HepG2 (cell line): ENCODE data around the gene XKR7. TPM values are rescaled to one million over a fixed set of nuclear protein-coding genes. Genes with fewer than 3 reads are reported as not detected.

ENCODE experiments used
- MIXL1 ChIP-seq: IDR thresholded peaks from 2 replicates; pipeline ENCODE4 v1.6.1; 2016
- SP5 ChIP-seq: IDR thresholded peaks from 2 replicates; pipeline ENCODE4 v1.6.1; 2016; ENCODE audit warnings: low read depth, borderline replicate concordance
- XRCC5 ChIP-seq: fragments of 200-400 bp; formaldehyde crosslinking; optimal IDR thresholded peaks from 2 replicates; pipeline ENCODE3; 2017; ENCODE audit warnings: mild to moderate bottlenecking, low read length
- ZNF562 ChIP-seq: sonication (generic); formaldehyde crosslinking; IDR thresholded peaks from 2 replicates; pipeline ENCODE4 v1.8.0; 2022; ENCODE audit warnings: missing genetic modification reagents, borderline replicate concordance
- polyA plus RNA-seq, 8 experiments: library from polyadenylated mRNA; depleted of rRNA in 3 of 8; stranded (reverse) in 7 of 8; unstranded in 1 of 8; fragments of >200 nt; fragmentation: Illumina TruSeq in 4 of 8; extraction: Trizol in 4 of 8; gene quantifications; 2 replicates each; pipeline versions ENCODE4 v1.2.1 to v1.2.3, GENCODE V29; 2011 to 2016; ENCODE audit warnings: low read depth in 4 of 8, missing spikeins in 1 of 8, mixed read lengths in 1 of 8; ENCODE audit not compliant: insufficient read depth in 1 of 8
- total RNA-seq, 5 experiments: library from RNA; depleted of rRNA; stranded (reverse); fragments of >200 nt; fragmentation: Illumina TruSeq; extraction: Trizol; gene quantifications; 2 replicates each; pipeline ENCODE4 v1.2.3, GENCODE V29; 2016; ENCODE audit warnings: low read depth in 1 of 5
- TF ChIP-seq, protein P1 (sequence below): sonication (generic); formaldehyde crosslinking; IDR thresholded peaks from 2 replicates; pipeline ENCODE4 v1.4.0; 2020; ENCODE audit warnings: missing genetic modification reagents
- TF ChIP-seq, protein P2 (sequence below): sonication (generic); formaldehyde crosslinking; IDR thresholded peaks from 2 replicates; pipeline ENCODE4 v1.8.0; 2022; ENCODE audit warnings: missing genetic modification reagents, mild to moderate bottlenecking, inconsistent platforms, borderline replicate concordance
- TF ChIP-seq, protein P3 (sequence below): sonication (generic); formaldehyde crosslinking; conservative IDR thresholded peaks from 2 replicates; pipeline ENCODE4 v1.4.0; 2020; ENCODE audit warnings: missing genetic modification reagents
- TF ChIP-seq, protein P4 (sequence below): sonication (generic); formaldehyde crosslinking; conservative IDR thresholded peaks from 2 replicates; pipeline ENCODE4 v1.8.0; 2022; ENCODE audit warnings: mild to moderate bottlenecking, moderate library complexity, missing genetic modification reagents
- TF ChIP-seq, protein P5 (sequence below): sonication (generic); formaldehyde crosslinking; IDR thresholded peaks from 2 replicates; pipeline ENCODE4 v1.4.0; 2020; ENCODE audit warnings: missing genetic modification reagents
- TF ChIP-seq, protein P6 (sequence below): IDR thresholded peaks from 2 replicates; pipeline ENCODE4 v1.6.1; 2016
- TF ChIP-seq, protein P7 (sequence below): sonication (generic); formaldehyde crosslinking; IDR thresholded peaks from 2 replicates; pipeline ENCODE4 v1.5.1; 2020; ENCODE audit warnings: mild to moderate bottlenecking, missing genetic modification reagents, moderate library complexity

Gene XKR7
- total and polyA plus RNA-seq, 2 of the 13 experiments (the other 11 are each of a cell fraction or from before 2014, with no cell fraction given): not detected

DNA sequence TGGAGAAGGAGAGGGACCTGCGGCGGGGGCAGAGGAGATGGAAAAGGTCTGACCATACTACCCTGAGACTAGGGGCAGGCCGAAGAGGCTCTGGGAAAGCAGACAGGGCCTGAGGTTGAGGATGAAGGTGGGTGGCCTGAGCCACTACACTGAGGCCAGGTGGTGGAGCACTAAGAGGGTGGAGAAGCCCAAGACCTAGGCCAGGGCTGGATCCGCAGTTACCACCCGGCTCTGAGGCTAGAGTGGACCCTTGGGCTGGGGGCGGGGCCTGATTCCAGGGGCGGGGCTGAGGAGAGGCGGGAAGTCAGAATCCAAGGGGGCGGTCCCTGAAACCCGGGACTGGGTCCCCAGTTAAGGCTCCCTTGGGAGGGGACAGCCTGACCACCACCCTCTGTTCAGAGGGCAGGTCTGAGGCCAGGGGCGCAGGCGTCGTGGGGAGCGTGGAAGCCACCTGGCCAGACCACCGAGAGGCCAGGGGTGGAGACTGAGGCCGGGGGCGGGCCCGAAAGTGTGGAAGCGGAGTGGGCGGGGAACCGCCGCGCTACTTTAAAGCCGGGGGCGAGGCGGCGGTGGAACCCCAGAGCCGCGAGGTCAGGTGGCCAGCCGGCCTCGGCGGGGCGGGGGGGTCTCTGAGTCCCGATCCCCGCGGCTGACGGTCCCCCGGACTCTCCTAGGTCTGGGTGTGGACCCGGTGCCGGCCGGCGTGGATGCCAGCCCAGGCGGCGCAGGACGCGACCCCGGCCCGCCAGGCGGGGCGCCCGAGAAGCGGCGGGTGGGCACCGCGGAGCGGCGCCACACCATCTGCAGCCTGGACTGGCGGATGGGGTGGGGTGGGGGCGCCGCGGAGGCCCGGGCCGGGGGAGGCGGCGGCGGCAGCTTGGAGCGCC is 50.6 kb downstream of the XKR7 start (continued):
- TF ChIP-seq, protein P1, sequence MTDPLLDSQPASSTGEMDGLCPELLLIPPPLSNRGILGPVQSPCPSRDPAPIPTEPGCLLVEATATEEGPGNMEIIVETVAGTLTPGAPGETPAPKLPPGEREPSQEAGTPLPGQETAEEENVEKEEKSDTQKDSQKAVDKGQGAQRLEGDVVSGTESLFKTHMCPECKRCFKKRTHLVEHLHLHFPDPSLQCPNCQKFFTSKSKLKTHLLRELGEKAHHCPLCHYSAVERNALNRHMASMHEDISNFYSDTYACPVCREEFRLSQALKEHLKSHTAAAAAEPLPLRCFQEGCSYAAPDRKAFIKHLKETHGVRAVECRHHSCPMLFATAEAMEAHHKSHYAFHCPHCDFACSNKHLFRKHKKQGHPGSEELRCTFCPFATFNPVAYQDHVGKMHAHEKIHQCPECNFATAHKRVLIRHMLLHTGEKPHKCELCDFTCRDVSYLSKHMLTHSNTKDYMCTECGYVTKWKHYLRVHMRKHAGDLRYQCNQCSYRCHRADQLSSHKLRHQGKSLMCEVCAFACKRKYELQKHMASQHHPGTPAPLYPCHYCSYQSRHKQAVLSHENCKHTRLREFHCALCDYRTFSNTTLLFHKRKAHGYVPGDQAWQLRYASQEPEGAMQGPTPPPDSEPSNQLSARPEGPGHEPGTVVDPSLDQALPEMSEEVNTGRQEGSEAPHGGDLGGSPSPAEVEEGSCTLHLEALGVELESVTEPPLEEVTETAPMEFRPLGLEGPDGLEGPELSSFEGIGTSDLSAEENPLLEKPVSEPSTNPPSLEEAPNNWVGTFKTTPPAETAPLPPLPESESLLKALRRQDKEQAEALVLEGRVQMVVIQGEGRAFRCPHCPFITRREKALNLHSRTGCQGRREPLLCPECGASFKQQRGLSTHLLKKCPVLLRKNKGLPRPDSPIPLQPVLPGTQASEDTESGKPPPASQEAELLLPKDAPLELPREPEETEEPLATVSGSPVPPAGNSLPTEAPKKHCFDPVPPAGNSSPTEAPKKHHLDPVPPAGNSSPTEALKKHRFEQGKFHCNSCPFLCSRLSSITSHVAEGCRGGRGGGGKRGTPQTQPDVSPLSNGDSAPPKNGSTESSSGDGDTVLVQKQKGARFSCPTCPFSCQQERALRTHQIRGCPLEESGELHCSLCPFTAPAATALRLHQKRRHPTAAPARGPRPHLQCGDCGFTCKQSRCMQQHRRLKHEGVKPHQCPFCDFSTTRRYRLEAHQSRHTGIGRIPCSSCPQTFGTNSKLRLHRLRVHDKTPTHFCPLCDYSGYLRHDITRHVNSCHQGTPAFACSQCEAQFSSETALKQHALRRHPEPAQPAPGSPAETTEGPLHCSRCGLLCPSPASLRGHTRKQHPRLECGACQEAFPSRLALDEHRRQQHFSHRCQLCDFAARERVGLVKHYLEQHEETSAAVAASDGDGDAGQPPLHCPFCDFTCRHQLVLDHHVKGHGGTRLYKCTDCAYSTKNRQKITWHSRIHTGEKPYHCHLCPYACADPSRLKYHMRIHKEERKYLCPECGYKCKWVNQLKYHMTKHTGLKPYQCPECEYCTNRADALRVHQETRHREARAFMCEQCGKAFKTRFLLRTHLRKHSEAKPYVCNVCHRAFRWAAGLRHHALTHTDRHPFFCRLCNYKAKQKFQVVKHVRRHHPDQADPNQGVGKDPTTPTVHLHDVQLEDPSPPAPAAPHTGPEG: peak; percentile 51; the same call in 1 of the 2 replicates
- TF ChIP-seq SP5 (0 out of 2 replicates have a peak, but pooled peaks have one; percentile 8), XRCC5 (no peak), ZNF562 (CRISPR knock-in tag) (no peak), MIXL1 (CRISPR knock-in tag) (no peak)
- TF ChIP-seq, protein P2, sequence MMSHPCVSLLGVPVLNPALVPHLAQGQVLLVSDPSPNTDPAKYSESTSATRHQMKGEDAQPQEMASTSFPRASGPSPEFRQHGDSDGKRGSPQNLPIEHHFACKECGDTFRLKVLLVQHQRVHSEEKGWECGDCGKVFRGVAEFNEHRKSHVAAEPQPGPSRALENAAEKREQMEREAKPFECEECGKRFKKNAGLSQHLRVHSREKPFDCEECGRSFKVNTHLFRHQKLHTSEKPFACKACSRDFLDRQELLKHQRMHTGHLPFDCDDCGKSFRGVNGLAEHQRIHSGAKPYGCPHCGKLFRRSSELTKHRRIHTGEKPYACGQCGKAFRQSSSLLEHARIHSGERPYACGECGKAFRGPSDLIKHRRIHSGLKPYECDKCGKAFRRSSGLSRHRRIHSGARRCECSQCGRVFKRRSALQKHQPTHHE: no peak
- TF ChIP-seq, protein P3, sequence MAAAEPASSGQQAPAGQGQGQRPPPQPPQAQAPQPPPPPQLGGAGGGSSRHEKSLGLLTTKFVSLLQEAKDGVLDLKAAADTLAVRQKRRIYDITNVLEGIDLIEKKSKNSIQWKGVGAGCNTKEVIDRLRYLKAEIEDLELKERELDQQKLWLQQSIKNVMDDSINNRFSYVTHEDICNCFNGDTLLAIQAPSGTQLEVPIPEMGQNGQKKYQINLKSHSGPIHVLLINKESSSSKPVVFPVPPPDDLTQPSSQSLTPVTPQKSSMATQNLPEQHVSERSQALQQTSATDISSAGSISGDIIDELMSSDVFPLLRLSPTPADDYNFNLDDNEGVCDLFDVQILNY: 0 out of 2 replicates have a peak, but pooled peaks have one; percentile 60
- TF ChIP-seq, protein P4, sequence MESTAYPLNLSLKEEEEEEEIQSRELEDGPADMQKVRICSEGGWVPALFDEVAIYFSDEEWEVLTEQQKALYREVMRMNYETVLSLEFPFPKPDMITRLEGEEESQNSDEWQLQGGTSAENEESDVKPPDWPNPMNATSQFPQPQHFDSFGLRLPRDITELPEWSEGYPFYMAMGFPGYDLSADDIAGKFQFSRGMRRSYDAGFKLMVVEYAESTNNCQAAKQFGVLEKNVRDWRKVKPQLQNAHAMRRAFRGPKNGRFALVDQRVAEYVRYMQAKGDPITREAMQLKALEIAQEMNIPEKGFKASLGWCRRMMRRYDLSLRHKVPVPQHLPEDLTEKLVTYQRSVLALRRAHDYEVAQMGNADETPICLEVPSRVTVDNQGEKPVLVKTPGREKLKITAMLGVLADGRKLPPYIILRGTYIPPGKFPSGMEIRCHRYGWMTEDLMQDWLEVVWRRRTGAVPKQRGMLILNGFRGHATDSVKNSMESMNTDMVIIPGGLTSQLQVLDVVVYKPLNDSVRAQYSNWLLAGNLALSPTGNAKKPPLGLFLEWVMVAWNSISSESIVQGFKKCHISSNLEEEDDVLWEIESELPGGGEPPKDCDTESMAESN (CRISPR knock-in tag): peak; percentile 44; the same call in 1 of the 2 replicates
- TF ChIP-seq, protein P5, sequence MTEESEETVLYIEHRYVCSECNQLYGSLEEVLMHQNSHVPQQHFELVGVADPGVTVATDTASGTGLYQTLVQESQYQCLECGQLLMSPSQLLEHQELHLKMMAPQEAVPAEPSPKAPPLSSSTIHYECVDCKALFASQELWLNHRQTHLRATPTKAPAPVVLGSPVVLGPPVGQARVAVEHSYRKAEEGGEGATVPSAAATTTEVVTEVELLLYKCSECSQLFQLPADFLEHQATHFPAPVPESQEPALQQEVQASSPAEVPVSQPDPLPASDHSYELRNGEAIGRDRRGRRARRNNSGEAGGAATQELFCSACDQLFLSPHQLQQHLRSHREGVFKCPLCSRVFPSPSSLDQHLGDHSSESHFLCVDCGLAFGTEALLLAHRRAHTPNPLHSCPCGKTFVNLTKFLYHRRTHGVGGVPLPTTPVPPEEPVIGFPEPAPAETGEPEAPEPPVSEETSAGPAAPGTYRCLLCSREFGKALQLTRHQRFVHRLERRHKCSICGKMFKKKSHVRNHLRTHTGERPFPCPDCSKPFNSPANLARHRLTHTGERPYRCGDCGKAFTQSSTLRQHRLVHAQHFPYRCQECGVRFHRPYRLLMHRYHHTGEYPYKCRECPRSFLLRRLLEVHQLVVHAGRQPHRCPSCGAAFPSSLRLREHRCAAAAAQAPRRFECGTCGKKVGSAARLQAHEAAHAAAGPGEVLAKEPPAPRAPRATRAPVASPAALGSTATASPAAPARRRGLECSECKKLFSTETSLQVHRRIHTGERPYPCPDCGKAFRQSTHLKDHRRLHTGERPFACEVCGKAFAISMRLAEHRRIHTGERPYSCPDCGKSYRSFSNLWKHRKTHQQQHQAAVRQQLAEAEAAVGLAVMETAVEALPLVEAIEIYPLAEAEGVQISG (CRISPR knock-in tag): peak; percentile 89
- TF ChIP-seq, protein P6, sequence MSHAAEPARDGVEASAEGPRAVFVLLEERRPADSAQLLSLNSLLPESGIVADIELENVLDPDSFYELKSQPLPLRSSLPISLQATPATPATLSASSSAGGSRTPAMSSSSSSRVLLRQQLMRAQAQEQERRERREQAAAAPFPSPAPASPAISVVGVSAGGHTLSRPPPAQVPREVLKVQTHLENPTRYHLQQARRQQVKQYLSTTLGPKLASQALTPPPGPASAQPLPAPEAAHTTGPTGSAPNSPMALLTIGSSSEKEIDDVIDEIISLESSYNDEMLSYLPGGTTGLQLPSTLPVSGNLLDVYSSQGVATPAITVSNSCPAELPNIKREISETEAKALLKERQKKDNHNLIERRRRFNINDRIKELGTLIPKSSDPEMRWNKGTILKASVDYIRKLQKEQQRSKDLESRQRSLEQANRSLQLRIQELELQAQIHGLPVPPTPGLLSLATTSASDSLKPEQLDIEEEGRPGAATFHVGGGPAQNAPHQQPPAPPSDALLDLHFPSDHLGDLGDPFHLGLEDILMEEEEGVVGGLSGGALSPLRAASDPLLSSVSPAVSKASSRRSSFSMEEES: no peak
- TF ChIP-seq, protein P7, sequence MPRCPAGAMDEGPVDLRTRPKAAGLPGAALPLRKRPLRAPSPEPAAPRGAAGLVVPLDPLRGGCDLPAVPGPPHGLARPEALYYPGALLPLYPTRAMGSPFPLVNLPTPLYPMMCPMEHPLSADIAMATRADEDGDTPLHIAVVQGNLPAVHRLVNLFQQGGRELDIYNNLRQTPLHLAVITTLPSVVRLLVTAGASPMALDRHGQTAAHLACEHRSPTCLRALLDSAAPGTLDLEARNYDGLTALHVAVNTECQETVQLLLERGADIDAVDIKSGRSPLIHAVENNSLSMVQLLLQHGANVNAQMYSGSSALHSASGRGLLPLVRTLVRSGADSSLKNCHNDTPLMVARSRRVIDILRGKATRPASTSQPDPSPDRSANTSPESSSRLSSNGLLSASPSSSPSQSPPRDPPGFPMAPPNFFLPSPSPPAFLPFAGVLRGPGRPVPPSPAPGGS (CRISPR knock-in tag): 0 out of 2 replicates have a peak, but pooled peaks have one; percentile 23
